ENCODE results near the gene GET3.

DNA sequence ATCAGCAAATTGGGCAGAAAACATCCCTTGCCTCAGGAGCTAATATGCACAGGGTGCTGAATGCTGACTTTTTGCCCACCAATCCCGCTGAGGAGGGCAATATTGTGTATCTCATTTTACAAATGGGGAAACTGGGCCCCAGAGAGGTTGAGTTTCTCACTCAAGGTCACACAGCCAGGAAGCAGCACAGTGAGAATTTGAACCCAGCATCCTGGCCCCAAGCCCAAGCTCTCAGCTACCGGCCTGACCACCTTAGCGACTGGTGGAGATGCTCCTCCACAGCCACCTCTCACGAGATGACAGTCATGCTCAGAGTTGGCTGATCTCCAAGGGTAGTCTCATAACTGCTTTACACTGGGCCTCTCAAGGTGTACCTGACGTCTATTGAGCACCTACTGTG is 44.3 kb upstream of the GET3 start:
- no peak for TF ChIP-seq POLR2A (IDR thresholded peaks at IDR 0.05)
- TF ChIP-seq, protein P1, sequence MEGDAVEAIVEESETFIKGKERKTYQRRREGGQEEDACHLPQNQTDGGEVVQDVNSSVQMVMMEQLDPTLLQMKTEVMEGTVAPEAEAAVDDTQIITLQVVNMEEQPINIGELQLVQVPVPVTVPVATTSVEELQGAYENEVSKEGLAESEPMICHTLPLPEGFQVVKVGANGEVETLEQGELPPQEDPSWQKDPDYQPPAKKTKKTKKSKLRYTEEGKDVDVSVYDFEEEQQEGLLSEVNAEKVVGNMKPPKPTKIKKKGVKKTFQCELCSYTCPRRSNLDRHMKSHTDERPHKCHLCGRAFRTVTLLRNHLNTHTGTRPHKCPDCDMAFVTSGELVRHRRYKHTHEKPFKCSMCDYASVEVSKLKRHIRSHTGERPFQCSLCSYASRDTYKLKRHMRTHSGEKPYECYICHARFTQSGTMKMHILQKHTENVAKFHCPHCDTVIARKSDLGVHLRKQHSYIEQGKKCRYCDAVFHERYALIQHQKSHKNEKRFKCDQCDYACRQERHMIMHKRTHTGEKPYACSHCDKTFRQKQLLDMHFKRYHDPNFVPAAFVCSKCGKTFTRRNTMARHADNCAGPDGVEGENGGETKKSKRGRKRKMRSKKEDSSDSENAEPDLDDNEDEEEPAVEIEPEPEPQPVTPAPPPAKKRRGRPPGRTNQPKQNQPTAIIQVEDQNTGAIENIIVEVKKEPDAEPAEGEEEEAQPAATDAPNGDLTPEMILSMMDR (IDR thresholded peaks at IDR 0.05), result no peak
- no peak for TF ChIP-seq POLR2AphosphoS5 (IDR thresholded peaks at IDR 0.05)
